GM12891 (cell line): Measurements from ENCODE around the gene TOR1A.

Source experiments
- DNase-seq: peaks from one replicate; pipeline ENCODE4 v3.0.0; 2011; ENCODE audit warnings: low spot score; ENCODE audit not compliant: insufficient read length
- FAIRE-seq: peaks from 2 replicates; lab custom pipeline; 2011; peaks lifted over from hg19 to GRCh38; lab: Jason Lieb, UNC
- PAX5 ChIP-seq: IDR thresholded peaks from 2 replicates; pipeline ENCODE4 v1.6.1; 2011; ENCODE audit warnings: low read length, moderate library complexity, mild to moderate bottlenecking; ENCODE audit not compliant: insufficient read depth, severe bottlenecking
- POLR2A ChIP-seq: IDR thresholded peaks from 2 replicates; pipeline ENCODE4 v1.6.1; 2011; ENCODE audit warnings: low read depth, low read length, control low read depth
- POLR2AphosphoS5 ChIP-seq: IDR thresholded peaks from 2 replicates; pipeline ENCODE4 v1.6.1; 2011; ENCODE audit warnings: low read depth, low read length, control low read depth
- POU2F2 ChIP-seq: IDR thresholded peaks from 2 replicates; pipeline ENCODE4 v1.6.1; 2011; ENCODE audit warnings: low read depth, mild to moderate bottlenecking, control low read depth, low read length, moderate library complexity
- SPI1 ChIP-seq: IDR thresholded peaks from 2 replicates; pipeline ENCODE4 v1.6.1; 2011; ENCODE audit warnings: low read depth, low read length, control low read depth
- TAF1 ChIP-seq: IDR thresholded peaks from 2 replicates; pipeline ENCODE4 v1.6.1; 2011; ENCODE audit warnings: low read depth, low read length, control low read depth

TOR1A gene

DNA sequence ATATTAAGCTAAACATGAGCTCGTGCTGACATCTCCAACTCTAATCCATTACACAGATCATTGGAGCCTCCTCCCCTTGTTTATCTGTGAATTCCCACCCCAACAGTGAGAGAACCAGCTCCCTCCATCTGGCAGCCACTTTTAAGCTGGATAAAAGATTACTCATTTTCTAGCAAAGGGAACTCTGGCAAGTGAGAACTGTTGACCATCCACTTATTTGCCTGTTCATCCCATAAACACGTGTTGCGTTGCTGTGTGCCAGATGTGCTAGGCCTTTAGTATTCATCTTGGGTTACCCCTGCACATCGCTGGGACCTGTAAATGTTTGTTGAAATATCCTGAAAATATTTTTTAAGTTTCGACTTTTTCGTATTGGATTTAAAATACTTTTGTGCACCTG, 2.4 kb upstream of the TOR1A start:
- no peak for DNase-seq
- TF ChIP-seq SPI1 (no peak), TAF1 (no peak), POLR2AphosphoS5 (no peak), PAX5 (no peak), POU2F2 (no peak), POLR2A (no peak)
- no peak for FAIRE-seq

DNA sequence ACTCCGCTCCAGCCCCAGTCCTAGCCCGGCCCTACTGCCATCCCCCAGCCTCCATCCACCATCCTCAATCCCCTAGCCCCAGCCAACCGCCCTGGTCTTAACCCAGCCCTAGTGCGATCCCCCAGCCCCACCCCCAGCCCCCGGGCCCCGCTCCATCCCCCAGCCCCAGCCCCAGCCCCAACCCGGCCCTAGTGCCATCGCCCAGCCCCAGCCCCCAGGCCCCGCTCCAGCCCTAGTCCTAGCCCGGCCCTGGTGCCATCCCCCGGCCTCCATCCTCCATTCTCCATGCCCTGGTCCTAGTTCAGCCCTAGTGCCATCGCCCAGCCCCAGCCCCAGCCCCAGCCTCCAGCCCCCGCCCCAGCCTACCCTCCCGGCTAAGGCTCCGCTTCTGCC, 398 bp downstream of the TOR1A start:
- DNase-seq (peak; percentile 46), FAIRE-seq (no peak)
- TF ChIP-seq POLR2AphosphoS5 (no peak), POU2F2 (no peak), TAF1 (no peak)

DNA sequence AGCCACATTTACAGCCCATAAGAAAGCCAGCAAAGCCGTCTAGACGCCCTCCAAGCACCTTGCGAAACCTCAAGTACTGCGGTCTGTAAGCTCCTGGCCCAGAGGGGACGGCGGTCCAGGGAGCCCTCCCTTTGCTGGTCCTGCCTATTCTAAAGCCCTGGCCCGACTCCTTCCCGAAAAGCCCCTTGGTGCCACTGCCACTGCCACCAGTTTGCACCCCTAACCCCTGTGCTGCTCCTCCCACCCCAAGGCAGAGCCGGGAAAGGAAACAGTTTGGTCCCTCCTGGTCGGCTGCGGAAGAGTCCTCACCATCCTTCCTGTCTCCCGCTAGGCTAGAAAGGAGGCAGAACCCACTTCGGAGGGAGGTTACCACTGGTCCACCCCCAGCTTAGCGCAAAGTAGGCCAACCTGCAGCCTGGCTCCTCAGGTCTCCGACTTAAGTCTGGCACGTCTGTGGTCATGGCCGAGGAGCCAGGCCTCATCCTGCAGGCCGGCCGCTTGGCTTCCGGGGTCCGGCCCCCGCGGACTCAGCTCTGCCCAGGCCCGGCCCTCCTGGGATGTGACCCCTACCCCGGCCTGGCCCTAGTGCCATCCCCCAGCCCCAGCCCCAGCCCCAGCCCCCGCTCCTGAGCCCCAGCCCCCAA, 916 bp downstream of the TOR1A start:
- TF ChIP-seq PAX5: no peak
- no peak for TF ChIP-seq POU2F2
- no peak for TF ChIP-seq TAF1
- TF ChIP-seq SPI1: no peak
- 0 out of 2 replicates have a peak, but pooled peaks have one; percentile 38 for TF ChIP-seq POLR2A
- peak; percentile 50 for FAIRE-seq
- DNase-seq: no peak

DNA sequence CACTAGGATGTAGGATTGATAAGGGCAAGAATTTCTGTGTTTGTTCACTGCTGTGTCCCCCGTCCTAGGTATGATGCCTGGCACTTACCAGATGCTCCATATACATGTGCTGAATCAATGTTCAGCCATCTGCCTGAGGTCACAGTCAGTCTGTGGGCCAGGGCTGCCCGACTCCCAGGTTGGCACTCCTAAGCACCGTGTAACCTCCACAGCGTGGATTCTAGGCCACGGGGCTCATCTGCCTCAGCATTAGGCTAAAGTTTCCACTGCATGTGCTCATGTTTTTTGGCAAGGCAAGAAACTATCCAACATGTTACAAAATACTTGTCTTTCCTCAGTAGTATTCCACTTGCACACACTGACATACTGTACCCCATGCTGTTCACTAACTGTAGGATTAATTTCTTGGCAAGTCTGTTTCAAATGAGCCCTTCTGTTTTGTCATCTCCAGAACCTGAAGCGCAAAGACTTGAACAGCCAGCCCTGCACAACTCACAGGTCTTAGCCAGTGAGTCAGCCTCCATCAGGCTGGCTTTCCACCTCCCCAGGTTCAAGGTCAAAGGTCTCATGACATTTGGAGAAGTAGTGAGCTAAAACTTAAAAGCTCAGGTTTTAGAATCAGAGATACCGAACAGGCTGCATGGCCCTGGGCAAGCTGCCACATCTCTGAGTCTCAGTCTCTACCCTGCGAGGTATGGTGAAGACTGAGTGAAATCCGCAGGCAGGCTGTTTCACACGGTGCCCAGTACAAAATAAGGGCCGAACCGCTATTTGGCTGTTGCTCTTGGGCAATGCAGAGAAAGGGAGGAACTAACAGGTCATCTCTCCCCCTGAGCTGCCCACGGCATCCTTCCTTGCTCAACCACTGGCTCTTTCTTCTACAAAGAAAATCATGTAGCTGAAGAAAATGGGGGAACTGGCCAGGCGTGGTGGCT, 7.2 kb downstream of the TOR1A start:
- TF ChIP-seq TAF1: no peak
- TF ChIP-seq PAX5: no peak
- TF ChIP-seq POU2F2: no peak
- no peak for TF ChIP-seq POLR2A
- TF ChIP-seq SPI1: no peak
- TF ChIP-seq POLR2AphosphoS5: no peak
- DNase-seq (no peak), FAIRE-seq (no peak)

DNA sequence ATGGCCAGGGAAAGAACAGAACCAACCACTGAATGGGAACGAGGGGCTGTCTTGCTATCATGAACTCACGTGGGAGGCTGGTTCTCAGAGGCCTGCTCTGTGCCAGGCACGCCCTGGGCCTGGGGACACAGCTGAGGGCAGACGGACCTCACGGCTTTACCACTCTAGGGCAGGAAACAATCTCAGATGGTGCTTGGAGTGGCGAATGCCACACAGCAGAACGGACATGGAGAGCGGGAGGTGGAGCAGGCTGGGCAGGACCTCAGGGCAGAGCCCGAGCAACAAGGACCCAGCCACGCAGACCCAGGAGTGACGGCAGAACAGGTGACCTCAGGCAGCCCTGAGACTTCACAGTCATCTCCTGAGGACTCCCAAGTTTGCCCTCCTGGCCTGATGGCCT, 8.7 kb downstream of the TOR1A start:
- FAIRE-seq: no peak
- no peak for DNase-seq
- no peak for TF ChIP-seq SPI1
- TF ChIP-seq PAX5: no peak
- TF ChIP-seq POLR2AphosphoS5: no peak
- TF ChIP-seq POU2F2: no peak
- TF ChIP-seq TAF1: no peak
- TF ChIP-seq POLR2A: no peak

DNA sequence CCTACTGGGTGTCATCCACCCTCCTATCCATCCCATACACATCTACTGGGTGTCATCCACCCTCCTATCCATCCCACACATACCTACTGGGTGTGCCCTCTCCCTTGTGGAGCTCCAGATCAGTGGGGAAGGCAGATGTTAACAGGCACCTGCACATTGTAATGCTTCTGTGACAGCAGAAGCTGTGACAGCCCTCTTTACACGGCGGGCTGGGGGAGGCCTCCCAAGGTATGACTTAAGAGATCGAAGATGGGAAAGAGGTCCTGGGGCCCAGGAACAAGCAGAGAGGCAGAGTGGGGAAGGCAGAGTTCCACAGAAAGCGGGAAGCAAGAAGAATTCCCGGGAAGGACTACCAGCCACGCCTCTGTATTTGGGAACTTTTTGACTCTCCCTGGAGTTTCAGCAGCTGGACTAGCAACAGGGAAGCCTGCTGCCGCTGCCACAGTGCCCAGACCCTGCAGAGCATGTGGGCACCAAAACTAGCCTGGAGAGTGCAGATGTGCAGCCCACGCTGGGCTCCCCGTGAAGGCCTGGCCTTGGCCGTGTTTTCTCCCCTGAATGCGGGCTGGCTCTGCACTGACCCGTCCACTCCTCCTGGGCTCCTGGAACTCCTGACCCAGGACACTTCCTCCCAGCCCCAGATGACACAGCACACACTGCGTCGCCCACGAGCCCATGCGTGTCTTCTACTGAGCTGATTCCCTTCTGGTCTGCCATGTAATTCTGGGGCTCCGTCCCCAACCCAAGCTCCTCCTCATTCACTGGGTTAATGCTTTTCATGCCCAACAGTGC, 9.3 kb downstream of the TOR1A start:
- TF ChIP-seq TAF1 (no peak), SPI1 (no peak), POLR2A (peak; percentile 10; the same call in 1 of the 2 replicates), POU2F2 (no peak), PAX5 (no peak), POLR2AphosphoS5 (no peak; the same call in 1 of the 2 replicates)
- FAIRE-seq: no peak
- DNase-seq: no peak

DNA sequence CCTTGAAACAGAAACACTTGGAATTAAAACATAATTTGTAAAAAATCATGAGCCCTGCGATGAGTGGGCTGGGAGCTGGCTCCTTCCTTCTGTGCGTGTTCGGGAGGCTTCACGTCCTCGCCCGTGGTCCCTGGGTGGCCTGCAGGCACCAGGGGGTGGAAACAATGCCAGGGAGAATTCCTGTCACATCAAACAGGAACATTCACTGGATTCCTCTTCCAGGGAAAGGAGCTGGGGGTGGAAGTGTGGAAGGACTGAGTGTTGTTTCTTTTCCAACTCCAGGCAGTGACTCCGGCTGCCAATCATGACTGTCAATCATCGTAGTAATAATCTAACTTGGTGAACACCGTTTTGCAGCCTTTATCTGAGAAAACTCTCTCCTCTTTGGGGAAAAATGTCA, 10.3 kb downstream of the TOR1A start:
- no peak for DNase-seq
- TF ChIP-seq POLR2AphosphoS5 (no peak), PAX5 (no peak), TAF1 (no peak), POU2F2 (no peak), POLR2A (no peak), SPI1 (no peak)
- no peak for FAIRE-seq

DNA sequence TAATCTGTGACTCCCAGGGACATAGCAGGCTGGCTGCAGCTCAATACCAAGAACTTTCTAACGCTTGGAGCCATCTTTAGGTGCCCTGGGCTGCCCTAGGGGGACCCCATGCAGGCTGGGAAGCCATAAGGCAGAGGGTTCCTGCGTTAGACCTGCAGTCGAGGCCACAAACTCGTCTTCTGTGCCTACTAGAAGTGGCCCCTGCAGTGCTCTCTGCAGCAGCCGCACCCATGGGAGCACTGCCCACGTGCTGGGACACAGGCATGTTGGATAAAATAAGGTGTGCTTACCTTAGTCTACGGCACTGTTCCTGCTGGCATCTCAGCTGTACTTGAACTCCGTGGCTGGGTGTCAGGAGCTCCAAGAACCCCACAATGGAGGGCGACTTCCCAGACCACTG, 11.6 kb downstream of the TOR1A start:
- TF ChIP-seq POU2F2: no peak
- peak; percentile 72; the same call in 1 of the 2 replicates for TF ChIP-seq POLR2AphosphoS5
- no peak; the same call in 1 of the 2 replicates for TF ChIP-seq POLR2A
- DNase-seq (no peak), FAIRE-seq (no peak)

DNA sequence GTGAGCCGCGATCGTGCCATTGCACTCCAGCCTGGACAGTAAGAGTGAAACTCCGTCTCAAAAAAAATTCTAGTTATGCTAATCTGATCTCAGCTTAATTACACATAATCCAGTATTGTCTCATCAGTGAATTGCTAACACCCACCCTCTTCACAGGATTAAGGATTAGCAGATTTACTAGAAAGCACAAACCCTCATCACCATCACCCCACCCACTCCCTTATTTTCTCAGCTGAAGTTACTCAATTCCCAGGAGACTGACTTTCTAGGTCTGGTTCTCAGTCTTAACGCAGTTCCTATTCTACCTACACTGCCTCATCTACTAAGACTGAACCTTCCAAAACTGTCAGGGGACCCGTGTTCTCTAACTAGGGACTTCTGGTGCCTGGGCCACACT, 12.0 kb downstream of the TOR1A start:
- TF ChIP-seq POU2F2 (no peak), POLR2AphosphoS5 (no peak), PAX5 (no peak), SPI1 (no peak), POLR2A (no peak)
- DNase-seq: no peak
- no peak for FAIRE-seq
